T-cell (primary cell): Measurements from ENCODE around the gene RHOBTB3. TPM values are rescaled to one million over a fixed set of nuclear protein-coding genes. Genes with fewer than 3 reads are reported as not detected.
"Not testable (repeated sequence)": the region's sequence is repeated elsewhere in the genome, so short reads cannot be mapped to it uniquely, and the experiment has no call there.

Source experiments
- ATAC-seq, 4 experiments: fragments of 200-7000 bp in 3 of 4; fragments of 150-1000 bp in 1 of 4; cut with Tn5 transposase; replicated peaks in 1 of 4; 1 replicate in 3 of 4; 2 replicates in 1 of 4; pipeline ENCODE4 v1.10.0; 2021; ENCODE audit warnings: moderate library complexity in 3 of 4, mild to moderate bottlenecking in 2 of 4, moderate number of reproducible peaks in 1 of 4
- CTCF ChIA-PET, 2 donors: fragments of 300-600 bp; sonication (Branson Sonifier 250); formaldehyde crosslinking; loops; one replicate each; lab custom pipeline; 2022; ENCODE audit warnings: antibody characterized with exemption in 2 of 2; lab: Charles Lee
- POLR2A ChIA-PET, 2 donors: fragments of 300-600 bp; sonication (Branson Sonifier 250); formaldehyde crosslinking; loops; one replicate each; lab custom pipeline; 2022; ENCODE audit warnings: antibody characterized with exemption in 2 of 2; lab: Charles Lee
- DNase-seq, 35 experiments: peaks; one replicate each; pipeline versions ENCODE4 v3.0.0 to v3.0.0-alpha.2; 2013 to 2023
- H3K27ac ChIP-seq: one replicate; pipeline ENCODE4 v1.5.1; 2013; ENCODE audit warnings: low read length
- H3K27me3 ChIP-seq, 2 experiments: replicated peaks in 1 of 2; 1 replicate in 1 of 2; 2 replicates in 1 of 2; pipeline versions ENCODE4 v1.6.1 to v1.7.0; 2013; ENCODE audit warnings: low read length in 1 of 2, mixed read lengths in 1 of 2; ENCODE audit not compliant: control insufficient read depth in 2 of 2, insufficient read depth in 2 of 2; ENCODE audit errors: extremely low read depth in 1 of 2
- H3K36me3 ChIP-seq, 2 donors: 1 replicate in 1 of 2; 2 replicates in 1 of 2; pipeline versions ENCODE4 v1.6.1 to v1.7.0; 2013; ENCODE audit warnings: low read length in 1 of 2; ENCODE audit not compliant: control insufficient read depth in 2 of 2, insufficient read depth in 1 of 2; ENCODE audit errors: extremely low read depth in 1 of 2
- H3K4me1 ChIP-seq, 2 experiments: 1 replicate in 1 of 2; 2 replicates in 1 of 2; pipeline versions ENCODE4 v1.6.1 to v1.7.0; 2013; ENCODE audit warnings: low read length in 2 of 2, mixed read lengths in 1 of 2; ENCODE audit not compliant: insufficient read depth in 2 of 2, control insufficient read depth in 1 of 2; ENCODE audit errors: extremely low read depth in 1 of 2
- H3K4me3 ChIP-seq, 2 donors: 1 replicate in 1 of 2; 2 replicates in 1 of 2; pipeline versions ENCODE4 v1.5.1 to v1.7.0; 2013; ENCODE audit warnings: mild to moderate bottlenecking in 2 of 2, low read length in 1 of 2, moderate library complexity in 1 of 2; ENCODE audit not compliant: control insufficient read depth in 1 of 2; ENCODE audit errors: extremely low read depth in 1 of 2
- H3K9me3 ChIP-seq: 2 replicates; pipeline ENCODE4 v1.7.0; 2013
- H3K27ac Mint-ChIP-seq, 2 donors: one replicate each; pipeline ENCODE4 v1.8.0; 2020 to 2021; ENCODE audit warnings: mild to moderate bottlenecking in 2 of 2, mixed read lengths in 2 of 2
- H3K27me3 Mint-ChIP-seq, 2 donors: one replicate each; pipeline ENCODE4 v1.8.0; 2021 to 2022; ENCODE audit warnings: mixed read lengths in 2 of 2
- H3K36me3 Mint-ChIP-seq: one replicate; pipeline ENCODE4 v1.8.0; 2021; ENCODE audit warnings: mixed read lengths
- H3K4me1 Mint-ChIP-seq, 3 donors: one replicate each; pipeline ENCODE4 v1.8.0; 2020 to 2022; ENCODE audit warnings: mixed read lengths in 3 of 3, mild to moderate bottlenecking in 1 of 3
- H3K4me3 Mint-ChIP-seq, 3 donors: one replicate each; pipeline ENCODE4 v1.8.0; 2020 to 2022; ENCODE audit warnings: mild to moderate bottlenecking in 3 of 3, mixed read lengths in 3 of 3, moderate library complexity in 3 of 3
- H3K9me3 Mint-ChIP-seq, 3 donors: one replicate each; pipeline ENCODE4 v1.8.0; 2020 to 2022; ENCODE audit warnings: mixed read lengths in 3 of 3
- WGBS: methylation state at CpG from one replicate; pipeline ENCODE4 v1.1.5; 2013; ENCODE audit warnings: missing lambda C conversion rate; ENCODE audit not compliant: insufficient coverage; 5-methylcytosine and 5-hydroxymethylcytosine counted together
- total RNA-seq, 35 experiments: library from RNA in 6 of 35; stranded (reverse) in 6 of 35; fragments of 120-200 nt in 1 of 35; gene quantifications; one replicate each; pipeline versions ENCODE4 v1.2.1 to v1.2.4 and lab custom pipeline; 2013 to 2026

Gene RHOBTB3
- total RNA-seq, 5 donors from 2014 or later (not counting 1 experiment from before 2014, with no cell fraction given), result 2.6 to 4.8 (median 3.6) TPM

DNA sequence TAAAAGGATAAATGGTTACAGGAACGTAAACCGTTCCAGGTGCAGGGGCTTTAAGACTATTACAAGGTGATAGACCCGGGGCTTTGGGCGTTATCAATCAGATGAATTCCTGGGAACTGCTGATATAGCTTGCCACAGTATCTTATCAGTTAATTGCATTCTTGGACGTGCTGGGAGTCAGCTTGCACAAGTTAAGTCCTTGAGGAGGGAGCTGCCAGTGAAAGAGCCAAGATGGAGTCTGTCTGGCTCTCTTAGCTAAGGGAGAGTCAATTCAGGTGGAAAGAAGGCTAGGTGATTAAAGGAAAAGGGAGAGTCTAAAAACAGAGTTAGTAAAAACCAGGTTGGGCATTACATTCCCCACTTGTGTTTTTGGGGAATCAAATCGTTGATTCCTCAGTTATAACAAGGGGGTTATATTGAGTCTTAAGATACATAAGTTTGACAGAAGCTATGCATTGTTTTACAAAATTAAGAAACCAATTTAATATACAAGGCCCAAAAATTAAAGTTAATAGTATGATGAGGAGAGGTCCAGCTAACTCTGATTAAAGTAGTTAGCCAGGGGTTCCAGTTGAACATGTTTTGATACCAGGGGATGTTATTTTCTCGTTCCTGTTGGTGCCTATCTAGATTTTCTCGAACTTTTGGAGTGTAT, 23.5 kb upstream of the RHOBTB3 start:
- ATAC-seq, H3K27ac Mint-ChIP-seq, H3K4me1 Mint-ChIP-seq, H3K27me3 ChIP-seq, H3K9me3 ChIP-seq, H3K4me3 ChIP-seq, CTCF ChIA-PET, H3K4me3 Mint-ChIP-seq, POLR2A ChIA-PET, H3K4me1 ChIP-seq, H3K27ac ChIP-seq, H3K27me3 Mint-ChIP-seq, H3K9me3 Mint-ChIP-seq, H3K36me3 Mint-ChIP-seq, H3K36me3 ChIP-seq, DNase-seq: not testable (repeated sequence)
- 81% methylated on average over 4 of the region's 8 CpGs for WGBS

- no peak overlapping the region for H3K4me3 ChIP-seq
- H3K9me3 Mint-ChIP-seq, result no peaks in the 10 kb centered on the region
- no peaks in the 10 kb centered on the region for H3K4me1 ChIP-seq
- ATAC-seq, result no peak
- no peaks in the 10 kb centered on the region for H3K36me3 ChIP-seq
- H3K27ac ChIP-seq, result no peak overlapping the region
- H3K9me3 ChIP-seq, result no peaks in the 10 kb centered on the region
- peaks cover 0 to 3% (median 0%) of the 10 kb centered on the region in 3 donors for H3K4me1 Mint-ChIP-seq
- no peaks in the 10 kb centered on the region for H3K27me3 ChIP-seq
- H3K36me3 Mint-ChIP-seq, result no peaks in the 10 kb centered on the region
- POLR2A ChIA-PET, result interaction anchor here (0.6 kb wide), 3 partner anchors 534 to 1619 kb away, joined by 3 read pairs; no protein-coding TSS in a partner anchor
- CTCF ChIA-PET, result no interaction called here
- H3K27ac Mint-ChIP-seq, result no peak overlapping the region
- no peak overlapping the region for H3K4me3 Mint-ChIP-seq
- peaks cover 0 to 2% of the 10 kb centered on the region in 2 donors for H3K27me3 Mint-ChIP-seq
- 100% methylated on average over 2 of the region's 7 CpGs for WGBS
- no peak for DNase-seq
These were observed 22.3 kb upstream of the RHOBTB3 start for GRCh38 chr5:95708876-95709275.

DNA sequence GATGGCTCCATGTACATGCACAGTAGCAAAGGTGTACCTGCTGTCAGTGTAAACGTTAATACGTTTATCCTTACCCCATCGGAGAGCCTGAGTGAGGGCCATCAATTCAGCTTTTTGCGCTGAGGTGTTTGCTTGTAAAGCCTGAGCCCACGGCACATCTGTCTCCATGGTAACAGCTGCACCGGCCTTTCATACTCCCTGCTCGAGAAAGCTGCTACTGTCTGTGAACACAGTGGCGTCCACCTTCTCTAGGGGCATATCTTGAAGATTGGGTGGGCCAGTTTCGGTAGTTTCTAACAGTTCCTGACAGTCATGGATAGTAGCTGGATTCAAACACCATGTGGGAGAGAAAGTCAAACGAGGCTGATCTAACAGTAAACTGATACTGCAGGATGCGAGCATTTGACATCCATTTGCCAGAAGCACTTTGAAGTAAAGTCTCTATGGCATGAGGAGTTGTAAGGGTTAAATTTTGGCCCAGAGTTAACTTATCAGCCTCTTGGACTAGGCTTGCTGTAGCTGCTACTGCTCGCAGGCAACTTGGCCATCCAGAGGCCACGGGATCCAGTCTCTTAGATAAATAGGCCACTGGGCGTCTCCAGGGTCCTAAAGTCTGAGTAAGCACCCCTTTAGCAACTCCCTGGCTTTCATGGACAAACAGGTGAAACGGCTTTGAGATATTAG, 21.0 kb upstream of the RHOBTB3 start:
- no peaks in the 10 kb centered on the region for H3K36me3 Mint-ChIP-seq
- H3K4me1 ChIP-seq, result no peaks in the 10 kb centered on the region
- no peak overlapping the region for H3K4me3 ChIP-seq
- no peaks in the 10 kb centered on the region for H3K27me3 ChIP-seq
- no peaks in the 10 kb centered on the region for H3K9me3 ChIP-seq
- peaks cover 0 to 3% (median 0%) of the 10 kb centered on the region in 3 donors for H3K4me1 Mint-ChIP-seq
- ChIA-PET POLR2A (no interaction called here), CTCF (no interaction called here)
- no peak for DNase-seq
- WGBS, result 86% methylated on average over 14 of the region's 15 CpGs
- no peaks in the 10 kb centered on the region for H3K9me3 Mint-ChIP-seq
- no peak overlapping the region for H3K27ac Mint-ChIP-seq
- ATAC-seq, result no peak
- H3K36me3 ChIP-seq, result no peaks in the 10 kb centered on the region
- H3K4me3 Mint-ChIP-seq, result no peak overlapping the region
- no peak overlapping the region for H3K27ac ChIP-seq
- H3K27me3 Mint-ChIP-seq, result peaks cover 0 to 2% of the 10 kb centered on the region in 2 donors

DNA sequence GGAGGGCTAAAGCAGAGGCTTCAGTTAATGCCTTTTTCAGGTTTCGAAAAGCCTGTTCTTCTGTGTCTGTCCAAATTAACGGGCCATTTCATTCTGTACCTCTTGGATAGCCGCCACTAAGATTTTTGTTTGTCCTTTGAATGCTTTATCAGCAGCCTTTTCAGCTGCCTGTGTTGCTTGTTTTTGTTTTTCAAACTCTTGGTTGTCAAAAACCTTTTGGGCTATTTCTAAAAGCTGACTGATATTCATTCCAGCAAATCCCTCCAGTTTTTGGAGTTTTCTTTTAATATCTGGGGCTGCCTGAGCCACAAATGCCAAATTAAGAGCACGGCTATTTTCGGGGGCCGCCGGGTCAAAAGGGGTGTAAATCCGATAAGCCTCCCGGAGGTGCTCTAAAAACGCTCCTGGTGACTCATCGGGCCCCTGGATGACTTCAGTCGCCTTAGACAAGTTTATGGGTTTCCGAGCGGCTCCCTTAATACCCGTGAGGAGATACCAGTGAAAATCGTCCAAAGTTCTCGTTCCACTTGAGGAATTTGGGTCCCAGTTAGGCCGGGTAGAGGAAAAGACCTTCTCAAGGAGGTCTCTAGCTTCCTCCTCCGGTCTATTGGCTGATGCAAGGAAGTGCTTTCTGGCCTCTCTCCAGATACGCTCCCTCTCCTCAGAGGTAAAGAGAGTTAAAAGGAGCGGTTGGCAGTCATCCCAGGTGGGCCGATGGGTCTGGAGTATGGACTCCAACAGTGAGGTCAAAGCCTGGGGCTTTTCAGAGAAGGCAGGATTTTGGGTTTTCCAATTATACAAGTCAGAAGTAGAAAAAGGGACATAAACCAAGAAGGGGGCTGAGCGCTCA, 20.3 kb upstream of the RHOBTB3 start:
- H3K9me3 Mint-ChIP-seq, H3K36me3 ChIP-seq, H3K27ac ChIP-seq, DNase-seq, H3K4me1 ChIP-seq, H3K36me3 Mint-ChIP-seq, ATAC-seq, H3K4me3 Mint-ChIP-seq, H3K9me3 ChIP-seq, H3K4me3 ChIP-seq, H3K27me3 ChIP-seq, H3K27me3 Mint-ChIP-seq, POLR2A ChIA-PET, H3K27ac Mint-ChIP-seq, H3K4me1 Mint-ChIP-seq: not testable (repeated sequence)
- WGBS, result 93% methylated on average over 16 of the region's 23 CpGs
- CTCF ChIA-PET, result interaction anchor here in 1 of 2 donors (0.5 kb wide), 1 partner anchor 73 kb away, joined by 3 read pairs; no protein-coding TSS in a partner anchor

DNA sequence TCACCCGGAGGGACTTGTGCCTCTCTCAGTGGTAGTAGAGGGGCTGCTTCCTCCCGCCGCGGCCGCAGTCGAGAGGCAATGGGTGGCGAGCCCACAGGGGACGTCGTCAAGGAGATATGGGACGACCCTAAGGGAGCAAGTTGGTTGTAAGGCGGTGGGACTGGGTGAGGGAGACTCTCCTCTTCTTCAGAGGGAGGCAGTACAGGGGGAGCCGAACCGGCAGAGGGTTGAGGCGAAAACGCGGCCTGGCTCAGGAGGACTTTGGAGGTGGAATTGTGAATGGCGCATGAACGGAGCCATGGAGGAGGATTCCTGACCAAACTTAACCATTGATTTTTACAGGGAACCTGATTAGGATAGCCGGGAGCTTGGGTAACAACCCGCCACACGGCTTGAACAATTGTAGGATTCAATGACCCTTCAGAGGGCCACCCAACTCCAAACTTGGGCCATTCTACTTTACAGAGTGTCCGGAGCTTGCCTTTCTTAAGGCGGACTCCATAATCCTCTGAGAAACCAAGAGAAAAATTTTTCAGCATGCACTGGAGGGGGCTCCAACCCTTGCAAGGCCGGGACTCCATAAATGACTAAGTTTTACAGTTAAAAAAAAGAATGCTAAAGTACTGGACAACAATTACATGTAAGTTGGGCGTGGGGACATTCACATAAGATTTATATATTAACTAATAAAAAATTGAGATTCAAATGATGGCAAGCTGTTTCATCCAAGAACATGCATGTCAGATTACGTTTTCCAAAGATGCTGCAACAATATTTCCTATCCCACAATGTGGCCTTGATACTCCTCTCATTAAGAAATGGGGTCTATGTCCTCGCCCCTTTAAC, 19.4 kb upstream of the RHOBTB3 start:
- Mint-ChIP-seq H3K27ac (no peak overlapping the region), H3K4me1 (peaks cover 0 to 13% (median 10%) of the 10 kb centered on the region in 3 donors), H3K27me3 (peaks cover 0 to 2% of the 10 kb centered on the region in 2 donors), H3K36me3 (no peaks in the 10 kb centered on the region), H3K9me3 (no peaks in the 10 kb centered on the region), H3K4me3 (no peak overlapping the region)
- POLR2A ChIA-PET, result no interaction called here
- CTCF ChIA-PET, result interaction anchor here in 1 of 2 donors (0.5 kb wide), 1 partner anchor 72 kb away, joined by 3 read pairs; no protein-coding TSS in a partner anchor
- Histone ChIP-seq H3K4me3 (no peak overlapping the region), H3K4me1 (no peaks in the 10 kb centered on the region), H3K36me3 (no peaks in the 10 kb centered on the region), H3K27ac (no peak overlapping the region), H3K9me3 (no peaks in the 10 kb centered on the region), H3K27me3 (no peaks in the 10 kb centered on the region)
- WGBS, result 89% methylated on average over 12 of the region's 27 CpGs
- DNase-seq, result no peak
- ATAC-seq, result no peak
